Activated CD4-positive, alpha-beta T cell treated with anti-CD3 and anti-CD28 coated beads for 1 hour (primary cell): ENCODE measurements around the gene HES4.
"Not testable (repeated sequence)": the region's sequence is repeated elsewhere in the genome, so short reads cannot be mapped to it uniquely, and the experiment has no call there.

Experiments
- DNase-seq: peaks from one replicate; pipeline ENCODE4 v3.0.0-alpha.2; 2020

HES4 gene

GRCh38 chr1:1017397-1018320, 17.8 kb upstream of the HES4 start:
- DNase-seq, result not testable (repeated sequence)

GRCh38 chr1:1014799-1015681, 15.1 kb upstream of the HES4 start:
- peak; percentile 58 for DNase-seq

- no peak for DNase-seq
Observed at GRCh38 chr1:1013922-1014648, 14.2 kb upstream of the HES4 start.

GRCh38 chr1:1013105-1013921, 13.4 kb upstream of the HES4 start, which contains the start of gene ISG15:
Gene ISG15, plus strand, starts transcription at chr1:1013497. Its CDS starts 77 bp downstream, at chr1:1013574.
- DNase-seq, result peak; percentile 92

GRCh38 chr1:1012736-1013104, 12.8 kb upstream of the HES4 start:
- not testable (repeated sequence) for DNase-seq

GRCh38 chr1:1011396-1011949, 11.6 kb upstream of the HES4 start:
- no peak for DNase-seq

- not testable (repeated sequence) for DNase-seq
Observed at GRCh38 chr1:1010131-1010530, 10.2 kb upstream of the HES4 start.

GRCh38 chr1:1006305-1007159, 6.6 kb upstream of the HES4 start:
- no peak for DNase-seq

GRCh38 chr1:1005774-1006304, 5.9 kb upstream of the HES4 start:
- DNase-seq, result no peak

GRCh38 chr1:1004780-1005697, 5.1 kb upstream of the HES4 start:
- DNase-seq, result no peak

GRCh38 chr1:1004420-1004779, 4.5 kb upstream of the HES4 start:
- no peak for DNase-seq

- DNase-seq, result no peak
Observed at GRCh38 chr1:1003618-1004419, 3.9 kb upstream of the HES4 start.

GRCh38 chr1:1001057-1001783, 1.3 kb upstream of the HES4 start:
- no peak for DNase-seq

GRCh38 chr1:1000357-1001056, 610 bp upstream of the HES4 start:
- peak; percentile 65 for DNase-seq

GRCh38 chr1:998995-999724, 737 bp downstream of the HES4 start:
- DNase-seq, result no peak

GRCh38 chr1:998745-998994, 1.2 kb downstream of the HES4 start:
- DNase-seq, result no peak
